H1 (cell line): Measurements from ENCODE around the gene B3GLCT. TPM values are rescaled to one million over a fixed set of nuclear protein-coding genes. Genes with fewer than 3 reads are reported as not detected.

Experiments
- CTCF ChIA-PET: fragments of 300-600 bp; sonication (Branson Sonifier 250); formaldehyde crosslinking; loops from one replicate; lab custom pipeline; 2021; ENCODE audit not compliant: partially characterized antibody; lab: Charles Lee
- POLR2A ChIA-PET: fragments of 300-600 bp; sonication (Branson Sonifier 250); formaldehyde crosslinking; loops from one replicate; lab custom pipeline; 2021; ENCODE audit warnings: inconsistent platforms; ENCODE audit not compliant: partially characterized antibody; lab: Charles Lee
- DNase-seq, 2 experiments: peaks; one replicate each; pipeline versions ENCODE4 v3.0.0 to v3.0.0-alpha.2; 2010 to 2022; ENCODE audit warnings: low spot score in 2 of 2, low read depth in 1 of 2, mixed read lengths in 1 of 2
- FAIRE-seq: peaks from 2 replicates; lab custom pipeline; 2011; peaks lifted over from hg19 to GRCh38; lab: Jason Lieb, UNC
- H2AFZ ChIP-seq: 2 replicates; pipeline ENCODE4 v1.8.1; 2012; ENCODE audit warnings: low read length, inconsistent platforms
- H2AK5ac ChIP-seq: 2 replicates; pipeline ENCODE4 v1.6.1; 2013; ENCODE audit warnings: low read depth, low read length
- H2BK120ac ChIP-seq: replicated peaks from 2 replicates; pipeline ENCODE3; 2013; ENCODE audit warnings: low read depth, low read length, inconsistent platforms
- H2BK12ac ChIP-seq: 2 replicates; pipeline ENCODE4 v1.6.1; 2013; ENCODE audit warnings: low read depth, low read length
- H2BK15ac ChIP-seq: 2 replicates; pipeline ENCODE4 v1.6.1; 2013; ENCODE audit warnings: low read length
- H2BK20ac ChIP-seq: 2 replicates; pipeline ENCODE4 v1.6.1; 2013; ENCODE audit warnings: low read length
- H2BK5ac ChIP-seq: 2 replicates; pipeline ENCODE4 v1.6.1; 2013; ENCODE audit warnings: low read depth, low read length
- H3K14ac ChIP-seq: 2 replicates; pipeline ENCODE4 v1.6.1; 2013; ENCODE audit warnings: inconsistent platforms; ENCODE audit not compliant: insufficient read length
- H3K18ac ChIP-seq: 2 replicates; pipeline ENCODE4 v1.6.1; 2013; ENCODE audit warnings: low read length; ENCODE audit errors: extremely low read depth
- H3K23ac ChIP-seq: 2 replicates; pipeline ENCODE4 v1.6.1; 2013; ENCODE audit warnings: inconsistent platforms; ENCODE audit not compliant: insufficient read length
- H3K23me2 ChIP-seq: 2 replicates; pipeline ENCODE4 v1.6.1; 2013; ENCODE audit warnings: low read depth, low read length
- H3K27ac ChIP-seq: 2 replicates; pipeline ENCODE4 v1.6.1; 2011; ENCODE audit warnings: low read depth, low read length, inconsistent platforms
- H3K27me3 ChIP-seq, 4 experiments: replicated peaks in 1 of 4; 1 replicate in 1 of 4; 2 replicates in 3 of 4; pipeline versions ENCODE4 v1.6.1 to v1.8.1; 2011 to 2013; ENCODE audit warnings: low read length in 3 of 4, mild to moderate bottlenecking in 3 of 4, inconsistent platforms in 2 of 4, mixed read lengths in 2 of 4, moderate library complexity in 1 of 4; ENCODE audit not compliant: control insufficient read depth in 3 of 4, insufficient read depth in 3 of 4; ENCODE audit errors: extremely low read depth in 1 of 4
- H3K36me3 ChIP-seq, 4 experiments: 2 replicates each; pipeline versions ENCODE4 v1.6.1 to v1.8.1; 2011 to 2013; ENCODE audit warnings: mild to moderate bottlenecking in 4 of 4, low read length in 3 of 4, moderate library complexity in 2 of 4, control low read depth in 1 of 4, inconsistent platforms in 1 of 4; ENCODE audit not compliant: insufficient read depth in 4 of 4, control insufficient read depth in 2 of 4
- H3K4ac ChIP-seq: replicated peaks from 2 replicates; pipeline ENCODE3; 2013; ENCODE audit warnings: low read length, low read depth, mixed read lengths, inconsistent platforms; ENCODE audit not compliant: insufficient read length
- H3K4me1 ChIP-seq, 4 experiments: replicated peaks in 1 of 4; 1 replicate in 1 of 4; 2 replicates in 3 of 4; pipeline versions ENCODE4 v1.6.1 to v1.8.1; 2011 to 2013; ENCODE audit warnings: low read length in 3 of 4, inconsistent platforms in 2 of 4, mixed read lengths in 1 of 4; ENCODE audit not compliant: insufficient read depth in 4 of 4, control insufficient read depth in 3 of 4
- H3K4me2 ChIP-seq, 2 experiments: 2 replicates each; pipeline versions ENCODE4 v1.6.1 to v1.8.1; 2011 to 2013; ENCODE audit warnings: low read depth in 2 of 2, low read length in 2 of 2, control low read depth in 1 of 2, inconsistent platforms in 1 of 2, mild to moderate bottlenecking in 1 of 2; ENCODE audit not compliant: insufficient read depth in 1 of 2
- H3K4me3 ChIP-seq, 4 experiments: fragments of 200-600, 300-600 bp in 1 of 4; sonication (generic), shearing (Covaris generic), sonication (Bioruptor Twin) in 1 of 4; 2 replicates each; pipeline versions ENCODE4 v1.5.1 to v1.8.1; 2011 to 2016; ENCODE audit warnings: low read length in 4 of 4, low read depth in 3 of 4, control low read depth in 2 of 4, inconsistent platforms in 2 of 4, mild to moderate bottlenecking in 2 of 4, mixed read lengths in 1 of 4, moderate library complexity in 1 of 4; ENCODE audit not compliant: insufficient read depth in 2 of 4; ENCODE audit errors: extremely low read depth in 1 of 4
- H3K56ac ChIP-seq: replicated peaks from 2 replicates; pipeline ENCODE3; 2013; ENCODE audit warnings: low read depth, mild to moderate bottlenecking, mixed read lengths, low read length, inconsistent platforms; ENCODE audit not compliant: insufficient read length
- H3K79me1 ChIP-seq: 2 replicates; pipeline ENCODE4 v1.6.1; 2013; ENCODE audit warnings: low read depth, low read length, control low read depth
- H3K79me2 ChIP-seq, 2 experiments: 2 replicates each; pipeline versions ENCODE4 v1.6.1 to v1.8.1; 2012 to 2013; ENCODE audit warnings: low read length in 2 of 2, mild to moderate bottlenecking in 2 of 2, inconsistent platforms in 1 of 2; ENCODE audit not compliant: insufficient read depth in 2 of 2, control insufficient read depth in 1 of 2
- H3K9ac ChIP-seq, 4 experiments: replicated peaks in 1 of 4; 1 replicate in 1 of 4; 2 replicates in 3 of 4; pipeline versions ENCODE4 v1.6.1 to v1.8.1; 2011 to 2013; ENCODE audit warnings: low read depth in 3 of 4, low read length in 3 of 4, control low read depth in 2 of 4, mild to moderate bottlenecking in 2 of 4, moderate library complexity in 2 of 4, inconsistent platforms in 1 of 4; ENCODE audit errors: extremely low read depth in 1 of 4
- H3K9me3 ChIP-seq, 2 experiments: 2 replicates each; pipeline versions ENCODE4 v1.6.1 to v1.8.1; 2012 to 2013; ENCODE audit warnings: mild to moderate bottlenecking in 2 of 2, moderate library complexity in 2 of 2, control low read depth in 1 of 2, inconsistent platforms in 1 of 2, low read depth in 1 of 2, low read length in 1 of 2, mixed read lengths in 1 of 2; ENCODE audit not compliant: insufficient read depth in 2 of 2
- H4K20me1 ChIP-seq, 2 experiments: replicated peaks in 1 of 2; 2 replicates each; pipeline versions ENCODE3 to v1.8.1; 2011 to 2013; ENCODE audit warnings: inconsistent platforms in 2 of 2, low read length in 2 of 2, mild to moderate bottlenecking in 1 of 2; ENCODE audit not compliant: insufficient read depth in 2 of 2, control insufficient read depth in 1 of 2
- H4K5ac ChIP-seq: 2 replicates; pipeline ENCODE4 v1.6.1; 2013; ENCODE audit warnings: low read length, low read depth, mixed read lengths, inconsistent platforms; ENCODE audit not compliant: insufficient read length
- H4K8ac ChIP-seq: 2 replicates; pipeline ENCODE4 v1.8.0; 2013; ENCODE audit warnings: mild to moderate bottlenecking, moderate library complexity, low read length, inconsistent platforms; ENCODE audit not compliant: insufficient read depth; ENCODE audit errors: extremely low read depth
- H4K91ac ChIP-seq: replicated peaks from 2 replicates; pipeline ENCODE3; 2013; ENCODE audit warnings: low read length, mixed read lengths, inconsistent platforms; ENCODE audit not compliant: insufficient read length
- SIN3A ChIP-seq, 2 experiments: IDR thresholded peaks in 1 of 2; conservative IDR thresholded peaks in 1 of 2; 2 replicates each; pipeline ENCODE4 v1.6.1; 2011 to 2012; ENCODE audit warnings: low read length in 2 of 2, improper control_type of control experiment in 1 of 2, low read depth in 1 of 2, mild to moderate bottlenecking in 1 of 2
- WGBS, 2 experiments: shearing (Covaris generic) in 1 of 2; methylation state at CpG; one replicate each; pipeline versions ENCODE4 v1.1.6 to v1.1.7; 2013 to 2015; ENCODE audit warnings: low lambda C conversion rate in 2 of 2, mixed read lengths in 2 of 2, inconsistent platforms in 1 of 2, low coverage in 1 of 2, missing lambda C conversion rate in 1 of 2; ENCODE audit not compliant: insufficient replicate concordance in 2 of 2, insufficient coverage in 1 of 2, insufficient read length in 1 of 2; ENCODE audit errors: extremely low coverage in 1 of 2, missing lambda C conversion rate in 1 of 2; 5-methylcytosine and 5-hydroxymethylcytosine counted together
- polyA plus RNA-seq, 7 experiments: library from polyadenylated mRNA; depleted of rRNA in 3 of 7; stranded (reverse) in 5 of 7; unstranded in 2 of 7; fragments of >200 nt in 5 of 7; fragments of 200-250 nt in 2 of 7; gene quantifications; 1 replicate in 5 of 7; 2 replicates in 1 of 7; 4 replicates in 1 of 7; pipeline versions ENCODE4 v1.2.1 to v1.2.3, GENCODE V29; 2011 to 2013; ENCODE audit warnings: missing spikeins in 2 of 7, mixed read lengths in 2 of 7
- total RNA-seq: library from RNA; stranded (reverse); fragmentation: NEBNext Ultra II Directional; extraction: Animal tissue kit (Norgen Biotek cat#: 25700); gene quantifications from 2 replicates; pipeline ENCODE4 v1.2.1, GENCODE V29; 2021

B3GLCT gene
- total and polyA plus RNA-seq, 2 of the 8 experiments (the other 6 are each of a cell fraction or from before 2014, with no cell fraction given): 1.5 to 4.1 TPM

DNA sequence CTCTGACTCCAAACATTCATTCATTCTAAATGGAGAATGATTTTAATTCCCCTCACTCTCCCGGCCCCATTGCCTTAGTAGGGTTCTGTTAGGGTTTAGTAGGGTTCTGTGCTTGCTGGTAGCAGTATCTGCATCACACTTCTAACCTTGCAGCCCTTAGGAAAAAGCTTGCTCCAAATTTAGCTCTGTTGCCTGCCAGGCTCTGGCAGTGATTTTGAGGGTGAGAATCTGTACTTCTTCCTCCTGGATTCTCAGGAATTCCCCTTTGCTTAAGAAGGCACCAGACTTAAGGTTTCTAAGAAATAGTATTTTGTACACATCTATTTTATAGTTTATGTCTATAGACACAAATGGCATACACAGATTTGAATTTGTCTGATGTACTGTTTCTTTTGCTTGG, 14.7 kb downstream of the B3GLCT start:
- no peak overlapping the region for H3K4me3 ChIP-seq
- CTCF ChIA-PET: interaction anchor here (1.2 kb wide), 1 partner anchor 23 kb away, joined by 5 read pairs; no protein-coding TSS in a partner anchor
- H2BK120ac ChIP-seq: no peak overlapping the region
- WGBS, 2 experiments: 80% methylated on average over 1 of the region's 1 CpG; no CpG with 5 or more reads in 1 of the 2 experiments
- no peak overlapping the region for H2BK12ac ChIP-seq
- H3K4ac ChIP-seq: no peak overlapping the region
- H3K18ac ChIP-seq: no peak overlapping the region
- TF ChIP-seq SIN3A (conservative IDR thresholded peaks at IDR 0.05 in 1 of 2, IDR thresholded peaks at IDR 0.05 in 1 of 2; ENCODE audit: low read depth in 1 of 2, low read length in 2 of 2): no peak
- TF ChIP-seq, all 59 proteins: peak for 0
- H3K79me1 ChIP-seq: no peaks in the 10 kb centered on the region
- H2BK5ac ChIP-seq: no peak overlapping the region
- H3K4me2 ChIP-seq: no peak overlapping the region
- no peaks in the 10 kb centered on the region; the same call in 1 of the 2 replicates for H3K23me2 ChIP-seq
- H3K14ac ChIP-seq: no peak overlapping the region
- H4K20me1 ChIP-seq: no peaks in the 10 kb centered on the region
- H3K9ac ChIP-seq: no peak overlapping the region
- no peaks in the 10 kb centered on the region for H3K36me3 ChIP-seq
- POLR2A ChIA-PET: interaction anchor here (1.3 kb wide), 1 partner anchor 11 kb away, joined by 6 read pairs; no protein-coding TSS in a partner anchor
- no peak for DNase-seq
- H2BK20ac ChIP-seq: no peak overlapping the region
- no peak overlapping the region for H4K91ac ChIP-seq
- no peaks in the 10 kb centered on the region for H3K79me2 ChIP-seq
- no peaks in the 10 kb centered on the region for H3K27me3 ChIP-seq
- H2AK5ac ChIP-seq: no peak overlapping the region
- peaks cover 0 to 7% (median 2%) of the 10 kb centered on the region in 4 experiments; a peak in 4 of 7 replicates for H3K4me1 ChIP-seq
- H4K8ac ChIP-seq: no peak overlapping the region
- H2BK15ac ChIP-seq: no peak overlapping the region
- H3K9me3 ChIP-seq: no peaks in the 10 kb centered on the region
- H3K56ac ChIP-seq: no peak overlapping the region
- no peak for FAIRE-seq
- H3K23ac ChIP-seq: no peak overlapping the region
- H4K5ac ChIP-seq: no peak overlapping the region
- no peak overlapping the region for H2AFZ ChIP-seq
- H3K27ac ChIP-seq: no peak overlapping the region
